ENCODE data around the gene LRRC40.
"Not testable (repeated sequence)": the region's sequence is repeated elsewhere in the genome, so short reads cannot be mapped to it uniquely, and the experiment has no call there.

The LRRC40 gene

GRCh38 chr1:70202173-70202758 lies 3.1 kb downstream of the LRRC40 start:
- no peak for DNase-seq

- no peak for DNase-seq
Observed at GRCh38 chr1:70200065-70200464, 5.3 kb downstream of the LRRC40 start.

- DNase-seq, result no peak
Observed at GRCh38 chr1:70196333-70196732, 9.0 kb downstream of the LRRC40 start.

GRCh38 chr1:70195342-70195741 lies 10.0 kb downstream of the LRRC40 start:
- DNase-seq, result no peak

DNA sequence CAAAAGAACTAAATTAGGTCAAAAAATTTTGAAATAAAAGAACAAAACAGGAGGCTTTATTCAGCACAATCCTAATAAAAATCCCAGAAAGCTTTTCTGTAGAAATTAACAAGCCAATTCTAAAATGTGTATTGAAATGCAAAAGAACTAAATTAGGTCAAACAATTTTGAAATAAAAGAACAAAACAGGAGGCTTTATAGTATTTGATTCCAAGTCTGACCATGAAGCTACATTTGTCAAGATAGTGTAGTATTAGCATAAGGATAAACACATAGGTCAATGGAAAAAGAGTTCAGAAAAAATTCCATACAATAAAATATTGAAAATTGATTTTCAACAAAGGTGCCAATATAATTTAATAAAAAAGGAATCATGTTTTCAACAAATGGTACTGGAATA lies 10.8 kb downstream of the LRRC40 start:
- DNase-seq, result no peak

GRCh38 chr1:70192446-70192845 lies 12.9 kb downstream of the LRRC40 start:
- not testable (repeated sequence) for DNase-seq

DNA sequence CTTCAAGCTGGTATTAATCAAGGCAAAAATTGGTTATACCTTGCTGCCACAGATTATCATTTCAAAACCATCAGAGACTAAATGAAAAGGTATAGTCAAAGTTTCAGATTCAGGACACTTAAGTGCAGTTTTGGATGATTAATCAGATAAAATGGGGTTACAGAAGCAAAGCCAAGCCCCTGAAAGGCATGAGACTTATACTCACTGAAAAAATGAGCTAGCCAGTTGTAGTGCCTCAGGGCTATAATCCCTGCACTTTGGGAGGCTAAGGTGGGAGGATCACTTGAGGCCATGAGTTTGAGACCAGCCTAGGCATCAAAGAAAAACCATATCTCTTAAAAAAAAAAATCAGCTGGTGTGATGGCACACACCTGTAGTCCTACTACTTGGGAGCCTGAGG lies 15.2 kb downstream of the LRRC40 start:
- DNase-seq, result no peak

GRCh38 chr1:70188522-70188921 lies 16.9 kb downstream of the LRRC40 start:
- DNase-seq, result no peak

DNA sequence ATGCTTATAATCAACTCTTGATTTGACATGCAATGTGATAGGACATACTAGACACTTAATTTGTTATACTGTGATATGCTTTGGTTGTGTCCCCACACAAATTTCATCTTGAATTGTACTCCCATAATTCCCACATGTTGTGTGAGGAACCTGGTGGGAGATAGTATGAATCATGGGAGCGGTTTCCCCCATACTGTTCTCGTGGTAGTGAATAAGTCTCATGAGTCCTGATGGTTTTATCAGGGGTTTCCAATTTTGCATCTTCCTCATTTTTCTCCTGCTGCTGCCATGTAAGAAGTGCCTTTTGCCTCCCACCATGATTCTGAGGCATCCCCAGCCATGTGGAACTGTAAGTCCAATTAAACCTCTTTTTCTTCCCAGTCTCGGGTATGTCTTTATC lies 20.2 kb downstream of the LRRC40 start:
- not testable (repeated sequence) for DNase-seq

DNA sequence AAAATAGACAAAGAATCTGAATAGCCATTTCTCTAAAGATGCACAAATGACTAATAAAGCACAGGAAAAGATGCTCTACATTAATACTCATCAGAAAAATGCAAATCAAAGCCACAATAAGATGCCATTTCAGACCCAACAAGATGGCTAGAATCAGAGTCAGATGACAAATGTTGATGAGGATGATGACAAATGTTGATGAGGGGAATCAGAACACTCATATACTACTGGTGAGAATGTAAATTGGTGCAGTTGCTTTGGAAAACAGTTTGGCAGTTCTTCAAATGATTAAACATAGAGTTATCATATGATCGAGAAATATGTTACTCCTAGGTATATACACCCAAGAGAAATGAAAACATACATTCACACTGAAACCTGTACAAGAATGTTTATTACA lies 33.9 kb downstream of the LRRC40 start:
- DNase-seq, result no peak

DNA sequence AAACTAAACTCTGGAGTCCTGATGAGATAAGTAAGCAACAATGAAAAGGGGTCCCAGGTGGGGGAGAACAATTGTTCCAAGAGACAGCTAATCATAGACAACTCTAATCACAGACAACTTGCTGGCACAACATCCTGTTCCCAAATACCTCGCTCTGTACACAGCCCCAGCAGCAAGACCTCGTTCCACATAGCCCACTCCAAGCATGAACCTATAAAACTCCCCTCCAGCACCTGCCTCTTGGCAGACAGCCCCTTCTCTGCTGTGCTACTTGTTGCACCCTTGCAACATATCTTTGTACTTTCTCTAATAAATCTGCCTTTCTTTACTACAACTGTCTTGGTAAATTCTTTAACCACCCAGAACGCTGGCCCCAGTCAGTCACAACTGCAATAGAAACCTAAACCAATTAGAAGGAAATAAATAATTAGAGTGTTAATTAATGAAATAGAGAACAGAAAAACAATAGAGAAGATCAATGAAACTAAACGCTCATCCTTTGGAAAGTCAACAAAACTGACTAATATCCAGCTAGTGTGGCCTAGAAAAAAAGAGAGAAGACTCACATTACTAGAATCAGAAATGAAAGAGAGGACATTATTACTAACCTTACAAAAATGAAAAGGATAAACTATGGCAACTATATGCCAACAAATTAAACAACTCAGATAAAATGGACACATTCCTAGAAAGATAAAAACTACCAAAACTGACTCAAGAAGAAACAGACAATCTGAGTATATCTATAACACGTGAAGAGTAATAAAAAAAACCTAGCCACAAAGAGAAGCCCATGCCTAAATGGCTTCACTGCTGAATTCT lies 36.1 kb downstream of the LRRC40 start:
- DNase-seq, result no peak

DNA sequence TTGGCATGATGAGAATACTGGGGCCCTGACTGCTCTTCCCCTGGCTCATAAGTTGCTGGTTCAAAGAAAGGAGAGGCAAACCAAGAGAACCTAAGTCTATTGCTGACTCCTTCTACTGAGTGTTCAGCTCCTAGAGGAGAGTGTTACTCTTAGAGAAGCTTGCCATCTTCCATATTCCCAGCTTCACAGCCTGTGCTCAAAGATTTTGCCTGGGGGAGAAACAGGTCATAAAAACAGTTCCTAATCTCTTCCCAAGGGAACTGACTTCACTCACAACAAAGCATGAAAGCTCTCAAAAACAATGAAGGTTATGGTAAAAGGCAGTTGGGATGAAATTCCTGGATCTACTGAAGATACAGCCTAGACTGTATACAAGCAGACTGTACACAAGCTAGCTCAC lies 37.1 kb downstream of the LRRC40 start:
- DNase-seq, result no peak

GRCh38 chr1:70164350-70164749 lies 41.0 kb downstream of the LRRC40 start:
- no peak for DNase-seq

DNA sequence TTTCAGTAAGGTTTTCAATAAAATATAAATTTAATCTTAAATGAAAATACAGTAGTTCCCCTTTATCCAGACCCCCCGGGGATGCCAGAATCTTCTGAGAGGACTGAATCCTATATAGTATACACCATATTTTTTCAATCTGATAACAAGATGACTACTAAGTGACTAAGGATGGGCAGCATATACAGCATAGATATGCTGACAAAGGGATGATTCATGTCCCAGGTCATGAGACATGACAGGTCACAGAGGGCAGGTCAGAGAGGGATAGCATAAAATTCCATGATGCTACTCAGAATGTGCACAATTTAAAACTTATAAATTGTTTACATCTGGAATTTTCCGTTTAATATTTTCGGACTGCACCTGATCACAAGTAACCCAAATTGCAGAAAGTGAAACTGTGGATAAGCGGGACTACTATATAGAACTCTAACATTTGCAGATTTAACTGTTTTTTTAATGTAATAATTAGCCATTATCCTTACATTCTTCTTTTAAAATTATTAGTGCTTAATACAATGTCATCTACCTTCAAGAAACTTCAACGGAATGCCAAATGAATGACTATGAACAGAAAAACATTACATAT lies 48.8 kb downstream of the LRRC40 start:
- no peak for DNase-seq

- DNase-seq, result no peak
Observed at GRCh38 chr1:70153739-70154138, 51.6 kb downstream of the LRRC40 start.

DNA sequence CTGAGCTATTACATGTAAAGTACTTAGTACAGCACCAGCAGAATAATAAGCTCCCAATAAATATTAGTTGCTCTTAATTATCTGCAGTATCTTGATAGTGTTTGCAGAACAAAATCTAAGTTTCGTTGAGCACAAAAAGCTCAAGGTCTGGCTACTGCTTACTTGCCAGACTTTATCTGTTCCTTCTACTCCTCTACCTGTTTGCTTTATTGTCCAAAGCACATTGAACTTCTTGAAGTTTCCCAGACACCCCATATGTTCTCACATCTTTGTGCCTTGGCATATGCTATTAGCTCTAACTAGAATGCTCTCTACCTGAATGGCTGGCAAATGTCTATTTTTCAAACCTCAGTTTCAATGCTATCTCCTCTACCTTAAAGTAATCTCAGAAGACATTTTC lies 54.9 kb downstream of the LRRC40 start:
- DNase-seq, result no peak

GRCh38 chr1:70146488-70146887 lies 58.9 kb downstream of the LRRC40 start:
- DNase-seq, result no peak

GRCh38 chr1:70143048-70143659 lies 62.2 kb downstream of the LRRC40 start:
- DNase-seq, result no peak

DNA sequence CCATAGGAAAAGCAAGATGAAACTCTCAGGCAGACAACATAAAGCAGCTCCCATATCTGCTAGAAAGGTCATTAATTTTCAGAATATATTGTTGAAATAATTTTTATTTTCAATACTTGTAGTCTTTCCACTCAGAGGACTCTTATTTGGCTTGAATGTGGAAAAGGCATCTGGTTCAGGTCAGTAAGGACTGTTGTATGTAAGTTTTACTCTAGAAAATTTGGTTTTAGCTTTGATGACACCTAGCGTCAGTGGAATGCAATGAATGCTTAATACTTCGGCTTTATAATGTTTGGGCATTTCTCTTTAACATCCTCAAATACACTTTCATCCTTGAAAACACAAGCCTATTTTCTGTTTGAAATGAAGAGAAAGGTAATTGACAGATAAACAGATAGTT lies 63.3 kb downstream of the LRRC40 start:
- no peak for DNase-seq

- DNase-seq, result no peak
Observed at GRCh38 chr1:70140894-70141293, 64.5 kb downstream of the LRRC40 start.

DNA sequence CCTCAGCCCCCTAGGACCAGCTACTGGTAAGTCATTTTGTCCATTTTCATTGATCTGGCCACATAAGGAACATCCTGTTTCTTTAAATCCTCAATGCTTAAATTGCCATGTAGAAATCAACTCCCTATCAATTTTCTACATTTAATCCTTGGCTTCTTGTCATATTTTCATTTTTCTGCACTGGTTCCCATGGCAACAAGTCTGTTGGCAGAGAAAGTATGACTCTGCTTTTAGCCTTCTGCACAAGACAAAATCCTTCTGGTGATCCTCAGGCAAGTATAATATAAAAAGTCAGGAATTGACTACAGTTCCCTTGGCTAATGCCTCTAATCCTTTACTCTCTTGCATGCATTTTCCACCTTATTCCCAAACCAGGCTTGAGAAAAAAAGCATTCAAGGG lies 65.0 kb downstream of the LRRC40 start:
- no peak for DNase-seq

- DNase-seq, result peak; percentile 50 to 75
Observed at GRCh38 chr1:70134148-70134547, 71.2 kb downstream of the LRRC40 start.

GRCh38 chr1:70117046-70117445 lies 88.3 kb downstream of the LRRC40 start:
- DNase-seq, result no peak

GRCh38 chr1:70115315-70115714 lies 90.1 kb downstream of the LRRC40 start:
- no peak for DNase-seq
